K562 (cell line): Measurements from ENCODE around the gene SCAMP5. TPM values are rescaled to one million over a fixed set of nuclear protein-coding genes. Genes with fewer than 3 reads are reported as not detected.

Source experiments
- CBFA2T2 ChIP-seq: fragments of 450-650 bp; conservative IDR thresholded peaks from 2 replicates; pipeline ENCODE4 v1.6.1; 2017; ENCODE audit warnings: mild to moderate bottlenecking
- CREBBP ChIP-seq: IDR thresholded peaks from one replicate; pipeline ENCODE4 v1.6.1; 2012; ENCODE audit warnings: low read depth, mild to moderate bottlenecking, control low read depth, inconsistent platforms, low read length
- GATA2 ChIP-seq: sonication (generic); formaldehyde crosslinking; IDR thresholded peaks from 2 replicates; pipeline ENCODE4 v1.4.0; 2020; ENCODE audit warnings: mild to moderate bottlenecking, missing genetic modification reagents
- HDAC1 ChIP-seq, 2 experiments: fragments of 450-650 bp; IDR thresholded peaks; 2 replicates each; pipeline ENCODE4 v1.6.1; 2016 to 2017; ENCODE audit warnings: inconsistent platforms in 1 of 2, mild to moderate bottlenecking in 1 of 2, moderate library complexity in 1 of 2
- JUND ChIP-seq, 2 experiments: IDR thresholded peaks; 2 replicates in 1 of 2; 3 replicates in 1 of 2; pipeline ENCODE4 v1.6.1; 2011; ENCODE audit warnings: borderline replicate concordance in 2 of 2, low read depth in 2 of 2, low read length in 2 of 2, improper control_type of control experiment in 1 of 2, missing biosample characterization in 1 of 2, missing genetic modification characterization in 1 of 2, missing genetic modification reagents in 1 of 2
- MYNN ChIP-seq, 2 experiments: sonication (generic); formaldehyde crosslinking in 1 of 2; IDR thresholded peaks; 2 replicates each; pipeline versions ENCODE4 v1.5.0 to v1.6.1; 2016 to 2020; ENCODE audit warnings: antibody characterized with exemption in 1 of 2, missing genetic modification reagents in 1 of 2
- NFIX ChIP-seq: fragments of 250-450 bp; sonication (Bioruptor Pico); IDR thresholded peaks from 2 replicates; pipeline ENCODE4 v1.4.0; 2020; ENCODE audit warnings: low read depth, mild to moderate bottlenecking, moderate library complexity
- NFXL1 ChIP-seq: fragments of 450-650 bp; formaldehyde crosslinking; IDR thresholded peaks from 2 replicates; pipeline ENCODE4 v1.4.0; 2021; ENCODE audit warnings: mild to moderate bottlenecking
- NONO ChIP-seq, 2 experiments: fragments of 200-400 bp in 1 of 2; fragments of 450-650 bp in 1 of 2; formaldehyde crosslinking in 1 of 2; IDR thresholded peaks; 2 replicates each; pipeline ENCODE4 v1.6.1; 2017; ENCODE audit warnings: low read depth in 2 of 2, mild to moderate bottlenecking in 2 of 2, moderate library complexity in 2 of 2, low read length in 1 of 2
- NR2C2 ChIP-seq, 2 experiments: fragments of 200-800 bp in 1 of 2; sonication (Bioruptor generic) in 1 of 2; sonication (generic) in 1 of 2; formaldehyde crosslinking in 1 of 2; IDR thresholded peaks; 2 replicates each; pipeline versions ENCODE4 v1.6.1 to v1.8.0; 2016 to 2022; ENCODE audit warnings: mild to moderate bottlenecking in 1 of 2, missing compliant biosample characterization in 1 of 2, missing genetic modification characterization in 1 of 2, missing genetic modification reagents in 1 of 2
- NR2F6 ChIP-seq: fragments of 450-650 bp; formaldehyde crosslinking; IDR thresholded peaks from 2 replicates; pipeline ENCODE4 v1.4.0; 2020; ENCODE audit warnings: mild to moderate bottlenecking
- NR4A1 ChIP-seq, 2 experiments: fragments of 250-450 bp in 1 of 2; fragments of 450-650 bp in 1 of 2; sonication (Bioruptor Pico) in 1 of 2; IDR thresholded peaks; 2 replicates each; pipeline versions ENCODE4 v1.4.0 to v1.6.1; 2016 to 2020; ENCODE audit warnings: mild to moderate bottlenecking in 2 of 2, missing compliant biosample characterization in 1 of 2, missing genetic modification characterization in 1 of 2, moderate library complexity in 1 of 2
- NUFIP1 ChIP-seq: fragments of 450-650 bp; IDR thresholded peaks from 2 replicates; pipeline ENCODE4 v1.6.1; 2018; ENCODE audit not compliant: partially characterized antibody
- PHB ChIP-seq: fragments of 250-450 bp; sonication (Bioruptor Pico); IDR thresholded peaks from 2 replicates; pipeline ENCODE4 v1.5.0; 2021
- RFX7 ChIP-seq: fragments of 250-450 bp; sonication (Bioruptor Pico); IDR thresholded peaks from 2 replicates; pipeline ENCODE4 v1.5.1; 2021; ENCODE audit warnings: mild to moderate bottlenecking
- SRSF9 ChIP-seq: fragments of 200-400 bp; formaldehyde crosslinking; IDR thresholded peaks from 2 replicates; pipeline ENCODE4 v1.6.1; 2017; ENCODE audit warnings: low read depth, low read length, borderline replicate concordance
- TAL1 ChIP-seq: fragments of 450-650 bp; IDR thresholded peaks from 2 replicates; pipeline ENCODE4 v1.6.1; 2016; ENCODE audit warnings: mild to moderate bottlenecking
- TCF7 ChIP-seq: sonication (generic); IDR thresholded peaks from 2 replicates; pipeline ENCODE4 v1.6.1; 2016; ENCODE audit warnings: antibody characterized with exemption, borderline replicate concordance
- ZBTB8A ChIP-seq: fragments of 450-650 bp; IDR thresholded peaks from 2 replicates; pipeline ENCODE4 v1.6.1; 2018; ENCODE audit warnings: mild to moderate bottlenecking, moderate library complexity; ENCODE audit not compliant: partially characterized antibody
- ZNF318 ChIP-seq, 2 experiments: fragments of 450-650 bp; IDR thresholded peaks; 2 replicates each; pipeline ENCODE4 v1.6.1; 2016; ENCODE audit warnings: mild to moderate bottlenecking in 2 of 2, borderline replicate concordance in 1 of 2, low read depth in 1 of 2, moderate library complexity in 1 of 2
- ZNF57 ChIP-seq: fragments of 450-650 bp; formaldehyde crosslinking; IDR thresholded peaks from 2 replicates; pipeline ENCODE4 v1.4.0; 2020; ENCODE audit warnings: mild to moderate bottlenecking, moderate library complexity
- polyA plus RNA-seq, 8 experiments: library from polyadenylated mRNA; depleted of rRNA in 4 of 8; stranded (reverse) in 5 of 8; unstranded in 3 of 8; fragments of >200 nt; fragmentation: Nextera tagmentation in 2 of 8; fragmentation: Illumina TruSeq in 1 of 8; extraction: Ambion mirVana in 2 of 8; extraction: Trizol in 1 of 8; gene quantifications; 2 replicates each; pipeline versions ENCODE4 v1.2.1 to v1.2.3, GENCODE V29; 2011 to 2014; ENCODE audit warnings: inconsistent platforms in 1 of 8, missing spikeins in 1 of 8
- total RNA-seq, 7 experiments: library from RNA; depleted of rRNA in 6 of 7; stranded (reverse); fragments of >200 nt in 6 of 7; fragmentation: Illumina TruSeq in 2 of 7; extraction: Trizol in 2 of 7; gene quantifications; 2 replicates each; pipeline versions ENCODE4 v1.2.1 to v1.2.3, GENCODE V29; 2011 to 2021; ENCODE audit warnings: low replicate concordance in 1 of 7

Gene SCAMP5
- total and polyA plus RNA-seq, 9 of the 15 experiments (the other 6 are each of a cell fraction or from before 2014, with no cell fraction given), result 0.09 to 0.29 (median 0.19) TPM; not detected in 5

GRCh38 chr15:74954515-74954914, 40.8 kb upstream of the SCAMP5 start (continued):
- TF ChIP-seq ZNF318 (IDR thresholded peaks at IDR 0.05; ENCODE audit: borderline replicate concordance in 1 of 2, low read depth in 1 of 2), result peak in 1 of 2 experiments; percentile 80; a peak in 1 of 4 replicates
- TF ChIP-seq RFX7 (CRISPR knock-in tag), result no peak
- no peak for TF ChIP-seq ZBTB8A
- peak in 1 of 2 experiments; percentile 87; a peak in 2 of 4 replicates for TF ChIP-seq NONO (IDR thresholded peaks at IDR 0.05; ENCODE audit: low read depth in 2 of 2, low read length in 1 of 2)
- TF ChIP-seq NR2F6 (CRISPR knock-in tag), result no peak
- peak; percentile 98 for TF ChIP-seq GATA2 (CRISPR knock-in tag)
- peak; percentile 90; the same call in 1 of the 2 replicates for TF ChIP-seq TCF7
- TF ChIP-seq ZNF57 (CRISPR knock-in tag), result 0 out of 2 replicates have a peak, but pooled peaks have one; percentile 22
- no peak for TF ChIP-seq NFXL1 (CRISPR knock-in tag)
- TF ChIP-seq JUND (IDR thresholded peaks at IDR 0.05; ENCODE audit: borderline replicate concordance, low read depth, low read length), result peak; percentile 89
- TF ChIP-seq JUND (tag; IDR thresholded peaks at IDR 0.05; ENCODE audit: borderline replicate concordance, low read depth, low read length), result peak; percentile 74; the same call in 1 of the 3 replicates
- no peak for TF ChIP-seq CREBBP
- no peak for TF ChIP-seq NR2C2 (CRISPR knock-in tag; IDR thresholded peaks at IDR 0.05)
- peak; percentile 54; the same call in 1 of the 2 replicates for TF ChIP-seq NR2C2 (tag; IDR thresholded peaks at IDR 0.05)
- TF ChIP-seq TAL1, result peak; percentile 99
- no peak for TF ChIP-seq NFIX
- peak; percentile 99 for TF ChIP-seq CBFA2T2
- no peak for TF ChIP-seq NUFIP1
- TF ChIP-seq SRSF9, result no peak
- peak; percentile 93 for TF ChIP-seq MYNN (IDR thresholded peaks at IDR 0.05)
- TF ChIP-seq MYNN (CRISPR knock-in tag; IDR thresholded peaks at IDR 0.05), result no peak
- TF ChIP-seq NR4A1 (CRISPR knock-in tag; IDR thresholded peaks at IDR 0.05), result 0 out of 2 replicates have a peak, but pooled peaks have one; percentile 30
- TF ChIP-seq NR4A1 (tag; IDR thresholded peaks at IDR 0.05), result peak; percentile 91
- TF ChIP-seq PHB (CRISPR knock-in tag), result no peak
- TF ChIP-seq HDAC1 (IDR thresholded peaks at IDR 0.05), result peak; percentile 96 to 99
